ENCODE results near the gene MAML3. TPM values are rescaled to one million over a fixed set of nuclear protein-coding genes. Genes with fewer than 3 reads are reported as not detected.

MAML3 gene
- total RNA-seq, 2 donors from 2014 or later, result 2.6 to 5.8 TPM

- H3K9me3 ChIP-seq, result no peaks in the 10 kb centered on the region
- H3K4me3 ChIP-seq, result no peak overlapping the region
- no peak for DNase-seq (ENCODE audit: low spot score)
- H3K27me3 ChIP-seq, result no peaks in the 10 kb centered on the region
- H3K36me3 ChIP-seq, result no peaks in the 10 kb centered on the region
- no peak overlapping the region for H3K27ac ChIP-seq
- H3K4me1 ChIP-seq, result peaks cover 0 to 6% of the 10 kb centered on the region in 2 donors
- TF ChIP-seq, protein P1, sequence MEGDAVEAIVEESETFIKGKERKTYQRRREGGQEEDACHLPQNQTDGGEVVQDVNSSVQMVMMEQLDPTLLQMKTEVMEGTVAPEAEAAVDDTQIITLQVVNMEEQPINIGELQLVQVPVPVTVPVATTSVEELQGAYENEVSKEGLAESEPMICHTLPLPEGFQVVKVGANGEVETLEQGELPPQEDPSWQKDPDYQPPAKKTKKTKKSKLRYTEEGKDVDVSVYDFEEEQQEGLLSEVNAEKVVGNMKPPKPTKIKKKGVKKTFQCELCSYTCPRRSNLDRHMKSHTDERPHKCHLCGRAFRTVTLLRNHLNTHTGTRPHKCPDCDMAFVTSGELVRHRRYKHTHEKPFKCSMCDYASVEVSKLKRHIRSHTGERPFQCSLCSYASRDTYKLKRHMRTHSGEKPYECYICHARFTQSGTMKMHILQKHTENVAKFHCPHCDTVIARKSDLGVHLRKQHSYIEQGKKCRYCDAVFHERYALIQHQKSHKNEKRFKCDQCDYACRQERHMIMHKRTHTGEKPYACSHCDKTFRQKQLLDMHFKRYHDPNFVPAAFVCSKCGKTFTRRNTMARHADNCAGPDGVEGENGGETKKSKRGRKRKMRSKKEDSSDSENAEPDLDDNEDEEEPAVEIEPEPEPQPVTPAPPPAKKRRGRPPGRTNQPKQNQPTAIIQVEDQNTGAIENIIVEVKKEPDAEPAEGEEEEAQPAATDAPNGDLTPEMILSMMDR (IDR thresholded peaks at IDR 0.05), result no peak
These were observed 33.3 kb upstream of the MAML3 start for GRCh38 chr4:140187316-140187695.

- Histone ChIP-seq H3K36me3 (no peaks in the 10 kb centered on the region), H3K27me3 (no peaks in the 10 kb centered on the region), H3K4me3 (no peak overlapping the region), H3K27ac (no peak overlapping the region), H3K9me3 (no peaks in the 10 kb centered on the region), H3K4me1 (peaks cover 0 to 6% of the 10 kb centered on the region in 2 donors)
- TF ChIP-seq, protein P1 (IDR thresholded peaks at IDR 0.05), result no peak
- no peak for DNase-seq (ENCODE audit: low spot score)
These were observed 32.8 kb upstream of the MAML3 start for GRCh38 chr4:140186651-140187315.

- H3K27ac ChIP-seq, result no peak overlapping the region
- TF ChIP-seq, protein P1 (IDR thresholded peaks at IDR 0.05), result no peak
These were observed 32.1 kb upstream of the MAML3 start for GRCh38 chr4:140186082-140186438.

DNA sequence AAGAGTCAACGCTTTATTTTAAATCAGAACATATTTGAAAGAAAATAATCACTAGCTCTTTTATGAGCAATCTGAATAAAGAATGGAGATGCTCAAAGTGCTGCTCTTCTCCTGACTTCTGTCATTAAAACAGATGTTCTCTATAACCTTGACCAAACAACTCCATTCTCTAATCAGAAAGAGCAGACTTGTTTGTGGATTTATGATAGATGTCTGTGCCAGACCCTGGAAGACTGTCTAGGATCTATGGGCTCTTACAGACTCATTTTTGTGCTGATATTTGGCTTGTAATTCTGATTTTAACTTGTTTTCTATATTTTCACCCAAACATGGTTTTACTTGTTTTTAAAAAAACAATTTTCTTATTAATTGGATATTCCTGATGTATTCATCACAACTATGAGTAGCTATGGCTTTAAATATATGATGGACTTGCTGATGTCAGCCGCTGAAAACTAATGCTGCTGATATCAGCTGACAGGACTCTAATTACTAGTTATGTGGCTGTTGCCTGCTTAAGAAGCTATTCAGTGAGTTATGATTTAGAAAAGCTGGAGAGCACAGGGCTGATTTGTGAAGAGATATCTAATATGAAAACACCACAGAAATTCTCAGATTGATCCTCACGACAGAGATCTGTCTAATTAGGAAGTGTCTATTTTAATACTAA lies 31.6 kb upstream of the MAML3 start:
- DNase-seq (ENCODE audit: low spot score), result no peak
- no peaks in the 10 kb centered on the region for H3K9me3 ChIP-seq
- TF ChIP-seq, protein P1 (IDR thresholded peaks at IDR 0.05), result no peak

More at GRCh38 chr4:140186082-140186438, 32.1 kb upstream of the MAML3 start:
- DNase-seq (ENCODE audit: low spot score), result no peak
- peaks cover 0 to 6% of the 10 kb centered on the region in 2 donors for H3K4me1 ChIP-seq
- H3K36me3 ChIP-seq, result no peaks in the 10 kb centered on the region
- no peak overlapping the region for H3K4me3 ChIP-seq
- no peaks in the 10 kb centered on the region for H3K27me3 ChIP-seq
- no peaks in the 10 kb centered on the region for H3K9me3 ChIP-seq

DNA sequence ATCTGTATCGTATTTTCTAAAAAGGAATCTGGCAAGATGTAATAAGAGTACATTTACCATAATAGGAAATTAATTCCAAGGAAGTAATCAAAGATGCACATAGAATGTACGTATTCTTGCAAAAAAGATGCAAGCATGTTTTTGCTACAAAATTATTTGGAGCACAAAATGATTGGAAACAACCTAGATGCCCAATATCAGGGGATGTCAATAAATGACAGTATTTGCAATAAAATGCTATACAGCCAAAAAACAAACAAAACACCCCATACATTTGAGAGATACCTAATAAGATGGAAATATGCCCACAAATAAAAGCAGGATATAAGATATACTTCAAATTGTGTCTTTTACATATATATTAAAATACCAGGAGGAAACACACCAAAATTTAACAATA lies 29.3 kb upstream of the MAML3 start:
- Histone ChIP-seq H3K4me1 (no peaks in the 10 kb centered on the region), H3K27ac (no peak overlapping the region), H3K36me3 (no peaks in the 10 kb centered on the region), H3K4me3 (no peak overlapping the region), H3K9me3 (no peaks in the 10 kb centered on the region), H3K27me3 (no peaks in the 10 kb centered on the region)
- no peak for DNase-seq (ENCODE audit: low spot score)
- TF ChIP-seq, protein P1 (IDR thresholded peaks at IDR 0.05), result no peak

More for the DNA sequence above, 31.6 kb upstream of the MAML3 start:
- H3K4me1 ChIP-seq, result peaks cover 0 to 6% of the 10 kb centered on the region in 2 donors
- no peak overlapping the region for H3K4me3 ChIP-seq
- no peaks in the 10 kb centered on the region for H3K36me3 ChIP-seq
- no peak overlapping the region for H3K27ac ChIP-seq
- no peaks in the 10 kb centered on the region for H3K27me3 ChIP-seq
